ENCODE results near the gene DSCAM. TPM values are rescaled to one million over a fixed set of nuclear protein-coding genes. Genes with fewer than 3 reads are reported as not detected.

The DSCAM gene
- total RNA-seq, 1 donor from 2014 or later: 0.36 TPM

- ATAC-seq (no peak), DNase-seq (ENCODE audit: low spot score) (no peak)
- intact Hi-C loops (cut with DNase I): no loop called here
Observed at GRCh38 chr21:40385883-40386282, 461.1 kb downstream of the DSCAM start.

GRCh38 chr21:40383951-40384350 is 463.0 kb downstream of the DSCAM start:
- DNase-seq (ENCODE audit: low spot score): no peak
- ATAC-seq: no peak
- intact Hi-C loops (cut with DNase I): no loop called here

- ATAC-seq (no peak), DNase-seq (ENCODE audit: low spot score) (no peak)
- intact Hi-C loops (cut with DNase I): no loop called here
Observed at GRCh38 chr21:40381111-40381510, 465.8 kb downstream of the DSCAM start.

DNA sequence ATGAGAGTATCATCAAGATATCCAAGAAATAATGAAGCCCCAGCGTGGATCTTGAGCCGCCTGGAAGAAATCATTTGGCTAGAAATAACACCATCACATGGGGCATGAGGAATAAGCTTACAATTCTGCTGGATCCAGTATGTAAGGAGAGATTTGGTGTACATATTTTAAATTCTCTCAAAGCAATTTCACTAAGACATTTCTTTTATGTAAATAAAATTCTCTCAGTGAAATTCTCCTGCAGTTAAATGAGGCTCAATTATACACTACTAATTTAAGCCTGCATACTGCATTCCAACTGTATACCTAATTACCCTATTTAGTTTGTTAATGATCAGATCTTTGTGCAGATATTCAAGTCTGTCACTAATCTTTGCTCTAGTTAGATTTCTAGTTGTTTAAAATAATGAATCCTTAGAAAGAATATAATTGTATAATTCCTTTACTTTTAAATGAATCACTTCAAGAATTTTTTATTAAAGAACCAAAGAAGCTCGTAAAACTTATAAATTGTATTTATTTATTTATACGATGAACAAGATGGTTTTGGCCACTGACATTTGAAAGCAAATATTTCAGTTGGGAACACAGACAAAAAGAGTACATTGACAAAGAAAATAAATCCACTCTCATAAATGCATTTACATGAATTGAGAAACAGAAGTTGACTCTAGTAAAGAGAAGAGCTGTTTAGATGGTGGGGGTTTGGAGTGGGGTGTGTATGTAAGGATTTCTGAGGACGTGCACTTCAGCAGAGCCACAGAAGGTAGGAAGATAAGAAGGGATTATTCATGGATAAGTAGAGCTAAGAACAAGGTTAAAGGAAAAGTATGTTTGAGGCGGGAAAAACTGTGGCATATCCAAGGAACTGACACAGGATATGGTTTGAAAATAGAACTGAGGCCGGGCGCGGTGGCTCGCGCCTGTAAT is 466.8 kb downstream of the DSCAM start:
- no peak for ATAC-seq
- intact Hi-C loops (cut with DNase I): no loop called here
- no peak for DNase-seq (ENCODE audit: low spot score)

GRCh38 chr21:40377135-40377534 is 469.8 kb downstream of the DSCAM start:
- ATAC-seq (no peak), DNase-seq (ENCODE audit: low spot score) (no peak)
- intact Hi-C loops (cut with DNase I): no loop called here

GRCh38 chr21:40373761-40374160 is 473.2 kb downstream of the DSCAM start:
- no peak for DNase-seq (ENCODE audit: low spot score)

DNA sequence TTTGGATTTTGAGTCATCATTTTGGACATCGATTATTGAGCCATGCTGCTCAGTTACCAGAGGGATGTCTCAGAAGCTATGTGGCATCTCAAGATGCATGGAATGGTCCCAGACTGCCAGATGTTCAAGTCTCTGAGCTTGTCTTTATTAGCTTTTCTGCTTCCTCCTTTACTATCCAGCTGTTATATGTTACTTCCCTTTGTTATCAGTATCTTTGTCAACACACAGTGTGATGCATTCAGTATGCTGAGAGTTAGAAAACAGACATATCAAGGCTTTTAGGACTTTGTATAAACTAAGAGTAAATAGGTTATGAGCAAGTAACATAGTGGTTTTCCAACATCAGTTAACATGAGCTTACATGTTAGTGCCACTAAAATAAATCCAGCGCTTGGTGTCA is 474.5 kb downstream of the DSCAM start:
- ATAC-seq (no peak), DNase-seq (ENCODE audit: low spot score) (no peak)
- intact Hi-C loops (cut with DNase I): no loop called here

More at GRCh38 chr21:40373761-40374160, 473.2 kb downstream of the DSCAM start:
- no peak for ATAC-seq
- intact Hi-C loops (cut with DNase I): no loop called here

DNA sequence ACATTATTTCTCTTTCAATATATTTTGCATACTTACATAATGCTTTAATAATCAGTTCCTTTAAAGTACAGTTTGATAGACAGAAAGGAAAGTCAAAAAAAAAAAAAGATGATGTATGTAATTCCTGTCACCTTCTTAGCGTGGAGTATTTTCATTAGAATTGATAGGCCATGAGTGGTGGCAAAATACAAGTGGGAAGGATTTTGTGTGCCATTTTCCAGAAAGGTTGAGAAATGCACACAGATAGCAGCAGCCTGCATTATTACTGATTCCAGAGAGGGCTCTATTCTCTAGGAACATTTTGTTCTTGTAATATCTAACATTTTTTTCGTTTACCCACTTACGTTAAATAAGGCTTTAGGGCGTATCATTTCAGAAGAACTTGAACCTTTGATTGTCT is 475.6 kb downstream of the DSCAM start:
- intact Hi-C loops (cut with DNase I): no loop called here
- DNase-seq (ENCODE audit: low spot score) (no peak), ATAC-seq (no peak)

DNA sequence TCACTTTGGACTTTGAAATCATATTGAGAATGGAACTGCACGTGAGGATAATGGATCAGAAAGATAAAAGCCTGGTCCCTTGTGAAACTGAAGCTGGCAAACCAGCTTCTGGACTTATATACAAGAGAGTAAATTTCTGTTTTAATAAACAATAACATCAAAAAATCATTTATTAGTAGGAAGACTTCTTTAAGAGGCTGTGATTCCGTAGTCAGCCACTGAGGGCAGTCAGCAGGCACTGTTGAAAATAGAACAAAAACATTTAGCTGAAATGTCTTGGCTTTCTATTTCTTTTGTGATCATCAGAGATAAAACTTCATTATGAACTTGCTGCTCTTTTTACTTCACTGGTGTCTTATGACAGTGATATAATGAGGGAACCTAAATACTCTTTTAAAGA is 490.3 kb downstream of the DSCAM start:
- ATAC-seq (no peak), DNase-seq (ENCODE audit: low spot score) (no peak)
- intact Hi-C loops (cut with DNase I): no loop called here

DNA sequence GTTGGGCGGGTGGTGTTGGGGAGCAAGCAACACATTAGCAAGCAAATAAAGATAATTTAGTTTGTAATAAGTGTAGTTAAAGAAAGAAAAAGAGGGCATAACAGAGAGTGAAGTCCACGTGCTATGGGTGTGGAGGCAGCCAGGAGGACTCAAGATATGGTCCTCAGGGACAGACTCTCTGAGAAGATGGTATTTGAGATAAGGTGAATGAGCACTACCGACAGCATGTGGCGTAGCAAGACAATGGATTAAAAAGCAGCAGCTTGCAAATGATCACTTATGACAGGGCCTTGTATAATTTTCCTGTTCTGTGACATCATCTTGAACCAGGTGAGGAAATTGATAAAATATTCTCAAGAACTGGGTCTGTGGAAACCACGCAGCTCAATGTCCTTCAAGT is 491.9 kb downstream of the DSCAM start:
- ATAC-seq (no peak), DNase-seq (ENCODE audit: low spot score) (no peak)
- intact Hi-C loops (cut with DNase I): no loop called here

DNA sequence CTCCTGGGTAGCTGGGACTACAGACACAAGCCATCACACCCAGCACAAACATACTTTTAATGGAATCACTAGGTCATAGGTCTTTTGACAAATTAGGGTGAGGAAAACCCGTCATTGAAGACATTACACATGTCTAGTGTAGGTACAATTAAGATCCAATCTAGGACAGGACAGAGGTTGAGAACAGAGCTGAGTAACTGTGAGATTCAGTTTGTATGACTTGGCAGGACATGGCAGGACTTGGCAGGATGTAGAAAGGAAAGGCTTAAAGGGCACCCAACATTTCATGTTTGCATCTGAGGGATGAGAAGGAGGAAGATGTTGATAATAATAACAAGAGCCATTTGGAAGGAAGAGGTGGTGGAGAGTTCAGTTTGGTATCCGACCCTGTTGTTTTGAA is 496.0 kb downstream of the DSCAM start:
- DNase-seq (ENCODE audit: low spot score) (no peak), ATAC-seq (no peak)
- intact Hi-C loops (cut with DNase I): no loop called here

DNA sequence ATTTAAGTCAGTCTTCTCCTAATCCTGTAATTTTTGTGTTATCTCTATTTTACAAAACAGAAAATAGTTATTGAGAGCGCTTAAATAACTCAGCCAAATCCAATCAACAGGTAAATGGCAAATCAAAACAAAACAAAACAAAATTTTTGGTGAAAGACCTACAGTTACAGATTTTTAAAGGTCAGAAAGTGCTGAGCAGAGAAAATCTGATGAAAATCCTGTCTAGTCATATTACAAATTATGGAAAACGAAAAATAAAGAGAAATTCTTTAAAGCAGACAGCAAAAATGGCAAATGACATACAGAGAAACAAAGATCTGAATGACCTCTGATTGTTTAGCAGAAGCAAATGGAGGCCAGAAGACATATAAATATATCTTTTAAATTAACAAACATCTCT is 497.4 kb downstream of the DSCAM start:
- intact Hi-C loops (cut with DNase I): no loop called here
- no peak for ATAC-seq
- no peak for DNase-seq (ENCODE audit: low spot score)

DNA sequence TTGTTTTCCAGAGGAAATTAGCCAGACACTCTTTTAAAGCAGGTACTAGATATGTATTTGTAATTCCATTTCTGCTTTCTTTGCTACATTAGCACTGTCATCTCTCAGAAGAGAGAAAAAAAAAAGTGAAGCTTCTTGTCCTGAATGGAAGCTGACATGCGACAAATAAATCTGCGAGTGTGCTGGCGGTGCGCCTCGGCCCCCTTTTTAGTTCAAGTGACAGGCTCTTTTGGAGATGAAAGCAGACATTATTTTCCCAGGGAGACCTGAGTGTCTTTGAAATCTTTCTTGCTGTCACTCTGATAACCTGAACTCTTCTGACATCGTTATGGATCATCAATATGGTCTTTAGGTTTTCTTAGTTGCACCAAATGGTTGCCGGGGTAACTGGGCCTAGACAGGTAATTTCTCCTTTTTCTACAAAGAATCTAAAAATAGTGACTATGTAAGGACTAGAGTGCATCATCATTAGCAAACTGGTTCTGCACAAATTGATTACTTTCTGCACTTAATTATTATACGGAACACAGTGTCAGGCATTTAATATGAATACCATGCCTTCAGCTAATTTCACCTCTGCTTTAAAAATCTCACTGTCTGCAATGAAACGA is 501.1 kb downstream of the DSCAM start:
- intact Hi-C loops (cut with DNase I): no loop called here
- ATAC-seq (no peak), DNase-seq (ENCODE audit: low spot score) (no peak)

- intact Hi-C loops (cut with DNase I): no loop called here
- ATAC-seq: no peak
- no peak for DNase-seq (ENCODE audit: low spot score)
Observed at GRCh38 chr21:40340357-40340756, 506.6 kb downstream of the DSCAM start.

DNA sequence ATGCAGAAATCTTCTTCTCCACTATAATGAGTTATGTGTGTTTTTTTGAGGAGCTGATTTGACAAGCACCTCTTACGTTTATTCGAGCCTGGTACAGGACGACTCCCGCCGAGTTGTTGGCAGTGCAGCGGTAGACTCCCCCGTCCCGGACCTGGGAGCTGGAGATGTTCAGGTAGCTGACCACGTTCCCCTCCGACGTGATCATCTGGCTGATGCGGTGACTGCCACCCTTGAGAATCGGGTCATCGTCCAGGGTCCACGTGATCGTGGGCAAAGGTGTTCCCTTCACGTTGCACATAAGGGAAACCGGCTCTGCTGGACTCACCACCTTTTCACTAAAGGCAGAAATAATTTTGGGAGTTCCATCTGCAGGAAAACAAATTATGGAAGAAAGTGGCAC is 507.9 kb downstream of the DSCAM start:
- intact Hi-C loops (cut with DNase I): no loop called here
- DNase-seq (ENCODE audit: low spot score) (peak; percentile 54), ATAC-seq (no peak)

DNA sequence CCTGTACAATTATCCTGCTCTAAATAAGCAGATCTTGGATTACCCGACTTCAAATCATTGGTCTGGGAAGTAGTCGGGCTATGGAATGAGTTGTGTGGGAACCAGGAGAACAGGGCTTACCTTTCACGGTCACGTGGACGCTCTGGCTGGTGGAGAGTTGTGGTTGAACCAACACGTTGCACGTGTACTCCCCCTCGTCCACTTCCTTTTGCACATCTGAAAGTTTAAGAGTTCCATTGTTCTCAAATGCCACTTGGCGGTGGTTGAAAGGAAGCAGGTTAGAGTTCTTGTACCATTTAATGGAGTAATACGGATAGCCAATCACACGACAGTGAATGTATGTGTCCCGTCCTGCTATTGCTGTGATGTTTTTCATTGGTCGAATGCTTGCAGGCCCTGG is 509.0 kb downstream of the DSCAM start:
- no peak for ATAC-seq
- DNase-seq (ENCODE audit: low spot score): no peak
- intact Hi-C loops (cut with DNase I): no loop called here

DNA sequence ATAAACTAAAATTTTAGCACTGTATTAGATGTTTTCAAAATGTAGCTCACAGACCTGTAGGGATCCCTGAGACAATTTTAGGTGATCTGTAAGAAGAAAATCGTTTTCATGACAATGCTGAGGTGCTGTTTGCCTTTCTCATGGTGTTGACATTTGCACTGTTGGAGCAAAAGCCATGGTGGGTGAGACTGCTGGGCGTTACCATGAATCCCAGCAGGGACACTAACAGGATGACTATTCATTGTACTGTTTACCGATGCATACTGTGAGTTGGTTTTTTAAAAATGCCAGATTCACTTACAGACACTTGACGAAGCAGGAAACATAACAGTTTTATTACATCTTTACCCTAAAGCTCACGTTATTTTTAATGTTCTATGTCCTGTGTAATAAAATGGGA is 511.3 kb downstream of the DSCAM start:
- intact Hi-C loops (cut with DNase I): no loop called here
- DNase-seq (ENCODE audit: low spot score) (no peak), ATAC-seq (no peak)

DNA sequence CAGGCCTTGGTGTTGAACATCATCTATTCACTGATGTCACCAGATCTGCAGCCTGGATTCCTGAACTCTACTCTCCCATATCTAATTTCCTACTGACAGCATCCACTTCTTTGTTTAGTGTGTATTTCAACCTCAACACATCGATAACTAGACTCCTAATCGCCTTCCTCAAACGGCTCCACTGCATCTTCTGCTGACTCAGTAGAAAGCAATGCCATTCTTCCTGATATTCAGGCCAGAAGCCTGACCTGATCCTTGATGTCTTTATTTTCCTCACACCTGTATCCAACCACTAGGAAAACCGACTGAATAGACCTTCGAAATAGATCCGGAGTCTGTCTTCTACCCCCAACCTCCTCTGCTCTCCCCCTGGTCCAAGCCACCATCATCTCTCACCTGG is 512.8 kb downstream of the DSCAM start:
- intact Hi-C loops (cut with DNase I): no loop called here
- ATAC-seq (no peak), DNase-seq (ENCODE audit: low spot score) (no peak)

- DNase-seq (ENCODE audit: low spot score): no peak
- no peak for ATAC-seq
Observed at GRCh38 chr21:40333731-40334130, 513.2 kb downstream of the DSCAM start.

DNA sequence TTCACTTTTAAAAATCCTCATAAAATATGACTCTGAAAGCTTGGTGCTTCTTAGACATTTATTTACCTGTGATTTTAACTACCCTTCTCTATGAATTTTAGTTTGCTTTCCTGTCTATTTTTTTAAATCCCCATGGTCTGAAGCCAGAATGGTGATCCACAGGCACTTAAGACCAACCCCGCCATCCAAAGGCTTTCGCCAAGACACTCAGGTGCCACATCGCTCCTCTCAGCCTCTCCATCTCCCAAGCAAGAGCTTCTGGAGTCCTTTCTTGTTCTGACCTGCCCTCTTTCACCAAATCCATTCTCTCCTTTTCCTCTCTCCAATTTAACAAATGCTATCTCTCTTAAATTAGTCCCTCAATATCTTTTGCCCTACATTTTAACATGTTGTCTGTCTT is 515.2 kb downstream of the DSCAM start:
- DNase-seq (ENCODE audit: low spot score): no peak
- intact Hi-C loops (cut with DNase I): no loop called here
- ATAC-seq: no peak

More at GRCh38 chr21:40333731-40334130, 513.2 kb downstream of the DSCAM start:
- intact Hi-C loops (cut with DNase I): no loop called here

DNA sequence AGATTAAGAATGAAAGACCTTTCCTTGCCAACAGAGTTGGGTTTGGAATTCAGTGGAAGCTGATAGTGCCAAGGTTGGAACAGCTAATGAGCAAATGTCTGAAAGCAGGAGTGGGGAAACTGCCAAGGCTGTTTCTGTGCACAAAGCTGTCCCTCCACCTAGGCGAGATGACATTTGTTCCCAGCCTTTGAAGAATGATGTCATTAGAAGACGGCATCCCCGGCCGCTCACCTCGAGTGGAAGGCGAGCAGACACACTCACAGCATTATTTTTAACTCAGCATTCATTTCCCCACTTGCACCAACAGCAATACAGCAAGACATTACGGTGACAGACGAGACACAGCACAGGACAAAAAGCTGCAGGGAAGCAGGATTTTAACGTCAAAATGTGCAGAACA is 515.8 kb downstream of the DSCAM start:
- intact Hi-C loops (cut with DNase I): no loop called here
- ATAC-seq (no peak), DNase-seq (ENCODE audit: low spot score) (no peak)

All from sciatic nerve (tissue), 2 donors.